Ramos (cell line): ENCODE results near the gene RAB6B.

Experiments used
- in situ Hi-C: fragments of 300-500 bp; cut with MboI; formaldehyde crosslinking; loops from one replicate; pipeline ENCODE4 v1.14.3; 2022; ENCODE audit warnings: low sequenced_read_pairs; ENCODE audit not compliant: unreplicated experiment

RAB6B gene

DNA sequence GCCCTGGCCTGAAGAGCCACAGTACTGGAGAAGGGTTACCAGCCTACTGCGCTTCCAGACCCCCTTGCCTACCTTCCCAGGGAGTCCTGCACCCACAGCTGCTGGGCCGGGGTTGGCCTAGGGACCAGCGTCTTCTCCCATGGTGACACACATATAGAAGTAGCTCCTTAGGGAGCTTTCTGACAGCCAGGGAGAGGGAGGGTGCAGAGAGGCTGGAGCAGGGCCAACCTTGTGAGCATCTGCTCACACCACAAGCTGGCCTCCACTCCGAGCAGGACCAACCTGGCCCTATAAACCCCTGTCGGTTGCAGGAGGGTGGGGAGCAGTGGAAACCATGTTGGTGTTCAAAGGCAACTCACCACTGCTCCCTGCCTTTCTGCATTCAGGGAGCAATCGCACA lies 54.9 kb downstream of the RAB6B start:
- in situ Hi-C loops = no loop called here

DNA sequence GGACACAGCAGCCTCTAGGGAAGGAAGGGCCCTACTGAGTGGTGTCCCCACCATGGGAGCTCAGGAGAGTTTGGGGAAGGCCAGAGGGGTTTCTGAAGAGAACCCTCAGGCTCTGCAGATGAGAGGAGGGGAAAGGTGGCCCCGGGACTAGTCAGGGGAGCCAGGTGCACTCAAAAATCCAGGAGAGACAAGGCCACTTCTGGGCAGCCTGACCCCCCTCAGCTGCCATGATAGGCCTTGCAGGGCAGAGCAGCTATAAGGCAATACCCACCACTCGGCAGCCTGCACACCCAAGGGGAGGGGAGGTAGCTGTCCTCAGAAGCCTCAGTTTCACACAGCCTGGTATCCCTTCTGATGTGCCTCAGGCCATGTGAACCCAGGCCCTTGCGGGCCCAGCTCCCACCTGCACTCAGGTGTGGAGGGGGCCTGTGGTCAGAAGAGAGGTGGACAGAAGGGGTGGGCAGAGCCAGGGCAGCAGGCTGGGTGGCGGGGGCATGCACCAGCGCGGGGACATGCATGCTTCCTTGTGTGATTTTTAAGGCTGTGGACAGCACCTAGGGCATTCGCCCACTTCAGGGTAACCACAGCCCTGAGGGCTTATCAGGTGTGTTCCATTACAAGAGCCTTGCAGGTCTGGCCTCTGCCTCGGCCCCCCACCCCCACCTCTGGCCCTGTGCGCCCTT lies 55.5 kb downstream of the RAB6B start:
- in situ Hi-C loops = no loop called here

- in situ Hi-C loops = no loop called here
Observed at GRCh38 chr3:133838916-133839800, 56.5 kb downstream of the RAB6B start.

DNA sequence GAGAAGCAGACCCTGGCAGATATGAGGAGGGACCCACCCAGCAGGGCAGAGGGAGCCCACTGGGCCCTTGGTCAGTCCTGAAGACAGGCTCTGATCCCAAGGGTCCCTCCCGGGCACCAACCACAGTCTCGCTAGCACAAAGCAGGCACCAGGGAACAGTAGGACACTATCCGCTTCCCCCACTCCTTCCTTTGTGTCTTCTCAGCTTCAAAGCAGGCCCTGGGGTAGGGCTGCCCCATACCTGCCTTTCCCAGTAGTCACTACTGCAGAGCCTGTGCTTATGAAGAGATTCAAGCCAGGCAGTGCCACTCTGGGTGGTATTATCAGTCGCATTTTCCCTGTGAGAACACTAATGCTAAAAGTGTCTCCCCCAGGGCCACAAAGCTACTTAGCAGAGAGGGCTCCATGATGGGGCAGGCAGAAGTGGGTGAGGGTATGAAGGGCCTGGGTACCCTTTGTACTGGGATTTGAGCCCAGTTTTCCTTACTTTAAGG lies 57.3 kb downstream of the RAB6B start:
- in situ Hi-C loops = no loop called here

GRCh38 chr3:133837487-133838295 lies 58.0 kb downstream of the RAB6B start:
- in situ Hi-C loops = no loop called here

- in situ Hi-C loops = no loop called here
Observed at GRCh38 chr3:133836497-133837158, 59.1 kb downstream of the RAB6B start.

DNA sequence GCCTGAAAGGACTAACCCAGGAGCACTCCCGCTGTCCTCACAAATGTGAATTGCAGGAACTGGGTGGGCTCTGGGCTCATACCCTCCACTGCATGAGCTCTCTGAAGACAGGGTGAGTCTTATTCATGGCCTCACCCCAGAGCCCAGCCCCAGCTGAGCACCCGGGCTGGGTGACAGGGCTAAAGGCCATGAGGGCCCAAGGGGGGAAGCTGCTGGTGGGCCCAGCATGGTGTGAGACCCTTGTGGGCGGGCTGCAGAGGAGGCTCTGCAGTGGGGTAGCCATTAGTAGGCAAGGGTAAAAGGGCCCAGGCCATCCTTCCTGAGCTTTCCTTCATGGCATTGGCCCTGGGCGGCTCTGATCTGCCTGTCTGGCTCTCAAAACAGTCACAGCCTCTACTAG lies 59.7 kb downstream of the RAB6B start:
- in situ Hi-C loops = no loop called here

- in situ Hi-C loops = no loop called here
Observed at GRCh38 chr3:133835418-133835743, 60.3 kb downstream of the RAB6B start.

- in situ Hi-C loops = no loop called here
Observed at GRCh38 chr3:133834621-133835417, 60.9 kb downstream of the RAB6B start.

DNA sequence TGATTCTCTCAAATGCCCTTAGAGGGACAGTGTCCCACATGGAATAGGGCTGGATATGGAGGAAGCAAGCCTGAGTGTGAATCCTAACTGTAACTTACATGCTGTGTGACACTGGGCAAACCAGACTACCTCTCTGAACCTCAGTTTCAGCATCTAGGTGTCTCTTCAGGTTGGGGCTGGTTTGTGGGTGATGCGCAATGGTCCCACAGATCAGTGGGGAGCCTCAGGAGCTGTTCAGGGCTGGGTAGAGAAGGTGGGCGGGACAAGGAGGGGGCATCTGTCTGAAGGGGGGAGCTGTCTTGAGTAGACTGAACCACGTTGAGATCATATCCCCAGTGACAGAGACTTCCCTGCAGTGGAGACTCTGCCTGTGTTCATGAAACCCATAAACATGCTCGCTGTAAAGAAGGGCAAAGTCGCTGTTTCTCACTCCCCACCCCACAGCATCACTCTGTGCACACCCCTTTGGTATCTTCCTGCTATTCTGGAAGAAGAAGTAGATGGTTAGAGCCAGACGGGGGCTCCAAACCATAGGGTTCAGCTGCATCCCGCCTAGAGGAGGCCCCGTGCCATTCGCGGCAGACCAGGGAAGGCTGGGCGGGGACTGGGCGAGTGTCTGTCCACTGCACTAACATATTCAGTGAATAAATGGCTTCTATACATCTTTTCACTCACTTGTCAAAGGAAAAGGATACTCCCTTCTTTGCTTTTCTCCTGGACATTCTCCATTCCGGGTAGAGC lies 61.6 kb downstream of the RAB6B start:
- in situ Hi-C loops = no loop called here

GRCh38 chr3:133833267-133833666 lies 62.4 kb downstream of the RAB6B start:
- in situ Hi-C loops = no loop called here

DNA sequence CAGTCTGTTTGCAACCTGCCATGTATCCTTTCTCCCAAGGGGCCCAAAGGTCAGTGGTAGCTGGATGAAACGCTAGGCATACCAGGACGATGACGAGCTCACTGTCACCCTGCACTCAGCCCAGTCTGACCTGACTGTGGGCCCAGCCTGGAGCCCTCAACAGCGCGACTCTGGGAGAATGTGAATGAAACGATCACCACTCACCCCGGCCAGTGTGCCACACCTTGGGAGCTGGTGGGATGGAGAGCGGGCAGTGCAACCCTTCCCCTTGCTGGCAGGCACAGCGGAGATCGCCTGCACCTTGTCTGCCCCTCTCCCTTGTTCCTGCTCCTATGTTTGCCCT lies 62.9 kb downstream of the RAB6B start:
- in situ Hi-C loops = no loop called here

DNA sequence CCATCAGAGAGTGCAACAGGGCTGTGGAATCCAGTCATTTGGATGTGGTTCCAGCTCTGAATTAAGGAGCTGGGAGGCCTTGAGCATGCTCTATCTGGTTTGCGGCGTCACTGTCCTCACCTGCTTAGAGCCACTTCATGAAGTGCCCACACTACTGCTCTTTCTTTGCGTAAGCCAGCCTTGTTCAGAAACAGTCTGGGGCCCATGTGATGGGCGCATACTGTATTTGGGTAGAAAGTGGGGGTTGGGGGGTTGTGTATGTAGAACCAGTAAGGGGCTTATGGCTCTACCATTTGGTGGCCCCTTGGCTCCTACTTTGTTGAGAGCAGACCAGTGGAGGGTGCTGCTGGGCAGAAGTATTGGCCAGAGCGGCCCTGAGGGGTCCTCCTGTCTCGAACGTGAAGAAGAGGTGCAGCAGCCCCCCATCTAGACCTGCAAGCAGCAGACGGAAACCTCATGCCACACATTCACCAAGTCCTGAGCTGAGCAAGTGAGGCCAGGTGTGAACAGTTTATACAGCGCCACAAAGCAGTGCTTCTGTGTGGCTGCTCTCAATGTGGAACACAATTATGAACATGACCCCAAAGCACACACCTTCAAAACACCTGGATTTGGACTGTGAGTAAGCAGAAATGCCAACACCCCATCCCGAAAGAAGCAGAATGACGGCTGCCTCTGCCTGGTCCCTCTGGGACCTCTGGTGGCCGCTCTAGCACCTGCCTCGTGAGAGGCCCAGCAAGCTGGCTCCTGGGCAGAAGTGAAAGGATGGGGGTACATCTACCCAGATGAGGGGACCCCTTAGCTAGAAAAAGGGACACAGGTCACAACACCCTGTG lies 63.5 kb downstream of the RAB6B start:
- in situ Hi-C loops = no loop called here

- in situ Hi-C loops = no loop called here
Observed at GRCh38 chr3:133830071-133830470, 65.6 kb downstream of the RAB6B start.

GRCh38 chr3:133829310-133829707 lies 66.4 kb downstream of the RAB6B start:
- in situ Hi-C loops = no loop called here

DNA sequence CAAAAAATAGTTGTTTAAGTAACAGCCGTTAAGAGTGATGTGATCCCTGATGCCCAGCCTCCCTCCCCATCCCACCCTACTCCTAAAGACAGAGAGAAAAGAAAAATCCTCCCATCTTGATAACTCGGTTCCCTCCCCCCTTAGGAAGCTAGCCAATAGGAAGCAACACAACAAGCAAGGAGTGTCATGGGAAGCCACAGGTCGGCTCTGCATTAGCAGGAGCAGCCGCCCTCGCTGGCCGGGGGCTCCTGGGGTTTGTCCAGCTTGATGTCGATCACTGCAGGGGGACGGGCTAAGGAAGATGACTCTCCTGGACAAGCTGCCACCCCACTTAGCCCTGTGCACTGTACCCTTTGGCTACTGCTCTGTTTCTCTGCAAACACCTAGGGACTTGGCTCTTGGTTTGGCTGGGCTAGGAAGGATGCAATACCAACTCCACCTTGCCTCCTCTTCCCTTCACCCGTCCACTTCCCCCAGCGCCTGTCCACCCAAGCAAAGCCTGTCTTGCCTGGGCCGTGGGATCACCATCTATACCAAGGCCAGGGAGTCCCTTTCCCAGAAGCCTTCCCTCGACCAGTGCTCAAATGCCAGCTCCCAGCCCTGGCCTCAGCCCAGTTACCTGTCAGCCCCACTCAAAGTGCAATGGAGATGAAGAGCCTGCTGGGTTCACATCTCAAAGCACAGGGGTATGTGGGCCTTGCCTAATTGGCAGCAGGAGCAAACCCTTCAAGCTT lies 66.9 kb downstream of the RAB6B start:
- in situ Hi-C loops = no loop called here

GRCh38 chr3:133827684-133828083 lies 68.0 kb downstream of the RAB6B start:
- in situ Hi-C loops = no loop called here
